ENCODE data around the gene MYH11.
"Not testable (repeated sequence)": the region's sequence is repeated elsewhere in the genome, so short reads cannot be mapped to it uniquely, and the experiment has no call there.

The MYH11 gene

DNA sequence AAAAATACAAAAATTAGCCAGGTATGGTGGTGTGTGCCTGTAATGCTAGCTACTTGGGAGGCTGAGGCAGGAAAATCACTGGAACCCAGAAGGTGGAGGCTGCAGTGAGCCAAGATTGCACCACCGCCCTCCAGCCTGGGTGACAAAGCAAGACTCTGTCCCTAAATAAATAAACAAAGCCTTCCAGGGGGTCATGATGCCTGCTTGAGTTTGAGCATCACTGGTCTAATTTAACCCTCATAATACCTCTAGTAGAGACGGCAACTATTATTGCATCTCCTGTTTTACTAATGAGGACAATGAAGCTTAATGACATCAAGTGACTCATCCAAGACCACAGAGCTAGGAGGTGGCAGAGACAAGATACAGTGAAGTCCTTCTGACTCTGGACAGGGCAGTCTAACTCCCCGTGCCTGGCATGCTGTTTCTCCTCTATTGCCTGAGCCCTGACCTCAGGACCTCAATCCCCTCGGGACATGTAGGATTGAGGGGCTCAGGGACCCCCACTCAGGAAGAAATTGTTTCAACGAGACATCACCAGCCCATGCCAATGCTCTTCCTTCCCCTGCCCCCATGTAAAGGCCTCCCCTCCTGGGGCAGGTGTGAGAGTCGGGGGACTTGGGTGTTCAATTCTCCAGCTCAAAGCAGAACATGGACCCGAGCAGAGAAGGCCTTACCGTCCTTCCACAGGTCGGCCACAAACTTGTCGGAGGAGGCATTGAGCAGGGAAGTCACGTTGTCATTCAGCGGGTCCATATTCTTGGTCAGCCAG is 103.9 kb downstream of the MYH11 start:
- DNase-seq (ENCODE audit: low read depth, low spot score), result no peak

DNA sequence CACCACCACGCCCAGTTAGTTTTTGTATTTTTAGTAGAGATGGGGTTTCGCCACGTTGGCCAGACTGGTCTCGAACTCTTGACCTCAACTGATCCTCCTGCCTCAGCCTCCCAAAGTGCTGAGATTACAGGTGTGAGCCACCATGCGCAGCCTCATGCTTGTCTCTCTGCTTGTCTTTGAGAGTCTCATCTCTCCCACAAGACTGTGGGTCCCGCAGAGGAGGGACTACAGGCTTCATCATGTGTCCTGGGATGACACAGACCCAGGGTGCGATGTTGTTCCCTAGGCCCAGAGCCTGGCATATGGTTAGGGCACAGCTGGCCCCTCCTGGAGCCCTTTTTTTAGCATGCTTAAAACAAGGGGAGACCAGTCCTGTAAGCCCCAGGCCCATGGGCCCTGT is 104.9 kb downstream of the MYH11 start:
- no peak for DNase-seq (ENCODE audit: low read depth, low spot score)

GRCh38 chr16:15749985-15750384 is 106.8 kb downstream of the MYH11 start:
- no peak for DNase-seq (ENCODE audit: low read depth, low spot score)

- DNase-seq (ENCODE audit: low read depth, low spot score), result no peak
Measured at GRCh38 chr16:15749371-15749770, 107.5 kb downstream of the MYH11 start.

- DNase-seq (ENCODE audit: low read depth, low spot score), result no peak
Measured at GRCh38 chr16:15748654-15749053, 108.2 kb downstream of the MYH11 start.

- no peak for DNase-seq (ENCODE audit: low read depth, low spot score)
Measured at GRCh38 chr16:15747937-15748336, 108.9 kb downstream of the MYH11 start.

- DNase-seq (ENCODE audit: low read depth, low spot score), result no peak
Measured at GRCh38 chr16:15746332-15746731, 110.5 kb downstream of the MYH11 start.

DNA sequence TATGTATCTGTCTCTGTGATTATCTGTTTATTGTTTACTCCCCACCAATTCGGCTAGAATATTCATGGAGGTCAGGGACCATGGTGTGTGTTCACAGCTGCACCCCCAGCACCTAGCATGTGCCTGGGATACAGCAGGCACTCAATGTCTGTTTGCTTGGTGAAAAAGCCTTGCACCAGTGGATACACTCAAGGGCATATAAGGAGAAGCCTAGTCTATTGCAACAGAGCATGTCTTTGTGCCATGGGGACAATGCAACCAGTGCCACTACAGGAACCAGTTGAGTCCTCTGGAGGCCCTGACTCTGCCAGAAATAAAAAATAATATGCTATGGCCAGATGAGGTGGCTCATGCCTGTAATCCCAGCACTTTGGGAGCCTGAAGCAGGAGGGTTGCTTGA is 113.2 kb downstream of the MYH11 start:
- no peak for DNase-seq (ENCODE audit: low read depth, low spot score)

DNA sequence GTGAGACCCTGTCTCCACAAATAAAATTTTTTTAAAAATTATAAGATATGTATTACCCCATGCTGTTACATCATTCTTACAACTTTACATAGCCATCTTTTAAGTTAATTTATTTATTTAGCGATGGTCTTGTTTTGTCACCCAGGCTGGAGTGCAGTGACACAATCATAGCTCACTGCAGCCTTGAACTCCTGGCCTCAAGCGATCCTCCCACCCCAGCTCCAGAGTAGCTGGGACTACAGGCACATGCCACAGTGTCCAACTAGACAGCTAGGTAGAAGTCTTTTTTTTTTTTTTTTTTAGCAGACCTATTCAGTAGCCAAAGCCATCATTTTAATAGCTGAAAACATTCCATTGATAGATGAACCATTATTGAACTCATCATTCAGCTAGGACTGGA is 114.1 kb downstream of the MYH11 start:
- DNase-seq (ENCODE audit: low read depth, low spot score), result no peak

GRCh38 chr16:15741207-15741871 is 115.5 kb downstream of the MYH11 start:
- no peak for DNase-seq (ENCODE audit: low read depth, low spot score)

- DNase-seq (ENCODE audit: low read depth, low spot score), result no peak
Measured at GRCh38 chr16:15739950-15740349, 116.9 kb downstream of the MYH11 start.

- no peak for DNase-seq (ENCODE audit: low read depth, low spot score)
Measured at GRCh38 chr16:15739464-15739863, 117.4 kb downstream of the MYH11 start.

GRCh38 chr16:15737140-15737644 is 119.6 kb downstream of the MYH11 start:
- DNase-seq (ENCODE audit: low read depth, low spot score), result no peak

DNA sequence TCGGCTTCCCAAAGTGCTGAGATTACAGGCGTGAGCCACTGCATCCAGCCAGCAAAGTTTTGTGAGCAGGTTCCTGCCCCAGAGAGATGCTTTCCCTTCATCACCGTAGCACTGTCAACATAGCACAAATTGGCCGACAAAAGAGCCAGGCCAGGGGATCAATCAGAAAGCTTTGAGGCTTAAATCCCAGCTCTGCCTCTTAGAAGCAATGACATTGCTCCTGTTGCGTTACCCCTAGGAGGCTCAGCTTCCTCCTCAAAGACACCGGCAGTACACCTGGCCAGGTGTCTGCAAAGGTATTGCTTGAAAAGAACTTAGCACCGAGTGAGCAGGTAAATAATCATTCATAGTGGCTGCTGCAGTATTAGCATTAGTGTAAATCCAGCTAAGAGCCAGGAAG is 120.3 kb downstream of the MYH11 start:
- DNase-seq (ENCODE audit: low read depth, low spot score), result no peak

DNA sequence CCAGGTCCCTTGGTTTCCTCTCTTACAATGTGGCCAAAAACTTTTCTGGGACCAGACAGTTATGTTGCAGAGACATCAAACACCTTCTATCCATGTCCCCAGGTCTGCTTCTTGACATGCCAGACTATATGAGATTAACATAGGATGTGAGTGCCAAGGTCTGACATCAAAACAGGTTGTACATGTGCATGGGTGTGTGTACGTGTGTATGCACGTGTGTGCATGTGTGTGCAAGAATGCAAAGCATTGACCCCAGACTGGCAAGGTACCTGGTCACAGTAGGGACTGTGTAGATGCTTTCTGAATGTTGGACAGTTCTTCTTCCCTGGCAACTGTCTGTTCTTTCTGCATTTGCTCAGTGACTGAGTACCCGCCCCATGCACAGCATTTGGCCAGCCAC is 121.2 kb downstream of the MYH11 start:
- no peak for DNase-seq (ENCODE audit: low read depth, low spot score)

DNA sequence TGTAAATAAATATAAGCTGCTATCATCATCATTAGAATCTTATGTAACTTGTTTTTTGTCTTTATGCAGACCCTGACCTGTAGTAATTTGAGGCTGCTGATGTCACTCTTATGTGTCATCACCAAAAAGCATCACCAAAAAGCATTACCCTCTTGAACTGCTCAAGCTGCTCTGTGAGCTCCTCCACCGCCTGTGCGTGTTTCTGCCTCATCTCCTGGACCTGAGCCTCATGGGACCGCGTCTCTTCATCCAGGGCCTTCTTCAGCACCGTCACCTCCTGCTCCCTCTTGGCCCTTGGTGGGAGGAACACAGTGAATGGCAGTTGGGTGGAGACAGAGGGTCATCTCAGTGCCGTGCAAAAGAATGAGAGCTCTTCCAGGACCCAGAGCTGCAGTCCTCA is 124.4 kb downstream of the MYH11 start:
- no peak for DNase-seq (ENCODE audit: low read depth, low spot score)

GRCh38 chr16:15729152-15729551 is 127.7 kb downstream of the MYH11 start:
- DNase-seq (ENCODE audit: low read depth, low spot score), result no peak

DNA sequence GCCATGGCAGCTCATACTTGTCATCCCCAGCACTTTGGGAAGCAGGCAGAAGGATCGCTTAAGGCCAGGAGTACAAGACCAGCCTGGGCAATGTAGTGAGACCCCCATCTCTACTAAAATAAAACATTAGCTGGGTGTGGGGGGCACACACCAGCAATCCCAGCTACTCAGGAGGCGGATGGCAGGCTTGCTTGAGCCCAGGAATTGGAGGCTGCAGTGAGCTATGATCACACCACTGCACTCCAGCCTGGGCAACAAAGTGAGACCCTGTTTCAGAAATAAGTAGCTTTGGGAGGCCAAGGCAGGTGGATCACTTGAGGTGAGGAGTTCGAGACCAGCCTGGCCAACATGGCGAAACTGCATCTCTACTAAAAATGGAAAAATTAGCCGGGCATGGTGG is 129.1 kb downstream of the MYH11 start:
- not testable (repeated sequence) for DNase-seq (ENCODE audit: low read depth, low spot score)

GRCh38 chr16:15726715-15727114 is 130.1 kb downstream of the MYH11 start:
- DNase-seq (ENCODE audit: low read depth, low spot score), result no peak

DNA sequence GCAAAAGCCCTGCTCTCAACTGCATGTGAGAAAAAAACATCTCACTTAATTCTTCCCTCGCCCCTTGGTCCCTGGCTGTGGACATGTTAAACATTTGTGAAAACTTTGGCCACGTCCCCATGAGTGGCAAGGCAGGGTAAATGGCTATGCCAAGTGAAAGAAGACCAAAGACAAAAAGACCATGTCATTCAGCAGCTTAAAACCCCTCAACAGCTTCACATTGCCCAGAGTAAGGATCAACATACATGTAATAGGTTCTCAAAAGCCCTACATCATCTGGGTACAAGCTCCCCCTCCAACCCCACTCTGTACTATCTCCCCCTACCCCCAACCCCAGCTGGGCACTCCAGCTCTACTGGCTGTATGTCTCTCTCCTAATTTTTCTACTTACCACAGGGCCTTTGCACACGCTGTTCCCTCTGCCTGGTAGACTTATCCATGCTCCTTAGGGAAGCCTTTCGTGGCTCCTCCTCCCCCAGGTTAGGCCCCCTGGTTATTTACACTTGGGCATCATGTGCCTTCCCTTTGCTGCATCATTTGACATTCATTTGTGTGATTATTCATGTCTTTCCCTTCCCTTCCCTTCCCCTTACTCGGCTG is 131.1 kb downstream of the MYH11 start:
- no peak for DNase-seq (ENCODE audit: low read depth, low spot score)

- DNase-seq (ENCODE audit: low read depth, low spot score), result no peak
Measured at GRCh38 chr16:15723808-15724207, 133.0 kb downstream of the MYH11 start.

- no peak for DNase-seq (ENCODE audit: low read depth, low spot score)
Measured at GRCh38 chr16:15721018-15721417, 135.8 kb downstream of the MYH11 start.
